ENCODE measurements around the gene PDE4D. TPM values are rescaled to one million over a fixed set of nuclear protein-coding genes. Genes with fewer than 3 reads are reported as not detected.

Gene PDE4D
- total RNA-seq, 4 donors from 2014 or later = 35.0 to 121 (median 63.4) TPM

- Histone ChIP-seq H3K4me1 (peaks cover 0 to 31% (median 0%) of the 10 kb centered on the region in 3 donors), H3K27ac (no peak overlapping the region), H3K9me3 (peaks cover 0 to 5% (median 0%) of the 10 kb centered on the region in 3 donors), H3K36me3 (no peaks in the 10 kb centered on the region), H3K4me3 (no peak overlapping the region), H3K27me3 (no peaks in the 10 kb centered on the region)
- no peak for ATAC-seq
- no peak for TF ChIP-seq CTCF (IDR thresholded peaks at IDR 0.05)
- TF ChIP-seq POLR2A (IDR thresholded peaks at IDR 0.05) = no peak
- no peak for TF ChIP-seq POLR2AphosphoS5 (IDR thresholded peaks at IDR 0.05)
- WGBS, 2 donors (ENCODE audit: low coverage in 1 of 2) = 100% methylated on average over 1 of the region's 7 CpGs
Observed at GRCh38 chr5:59005934-59006701, 887.4 kb downstream of the PDE4D start.

GRCh38 chr5:59003641-59004040 lies 889.9 kb downstream of the PDE4D start:
- ATAC-seq = no peak
- H3K27me3 ChIP-seq = no peaks in the 10 kb centered on the region
- 89 to 91% methylated on average over 3 to 5 of the region's 5 CpGs for WGBS, 2 donors (ENCODE audit: low coverage in 1 of 2)

GRCh38 chr5:59003124-59003523 lies 890.4 kb downstream of the PDE4D start:
- no peaks in the 10 kb centered on the region for H3K27me3 ChIP-seq
- TF ChIP-seq POLR2AphosphoS5 (IDR thresholded peaks at IDR 0.05) (no peak), EP300 (IDR thresholded peaks at IDR 0.05) (no peak), POLR2A (IDR thresholded peaks at IDR 0.05) (no peak), CTCF (IDR thresholded peaks at IDR 0.05) (no peak)
- H3K36me3 ChIP-seq = no peaks in the 10 kb centered on the region
- H3K4me3 ChIP-seq = no peak overlapping the region
- WGBS, 2 donors (ENCODE audit: low coverage in 1 of 2) = 80 to 85% methylated on average over 2 to 4 of the region's 4 CpGs
- ATAC-seq = no peak
- no peak overlapping the region for H3K27ac ChIP-seq
- H3K4me1 ChIP-seq = peaks cover 0 to 36% (median 0%) of the 10 kb centered on the region in 3 donors
- H3K9me3 ChIP-seq = no peaks in the 10 kb centered on the region

More at GRCh38 chr5:59003641-59004040, 889.9 kb downstream of the PDE4D start:
- Histone ChIP-seq H3K4me3 (no peak overlapping the region), H3K36me3 (no peaks in the 10 kb centered on the region), H3K4me1 (peaks cover 0 to 38% (median 0%) of the 10 kb centered on the region in 3 donors), H3K9me3 (no peaks in the 10 kb centered on the region), H3K27ac (no peak overlapping the region)
- TF ChIP-seq POLR2A (IDR thresholded peaks at IDR 0.05) (no peak), EP300 (IDR thresholded peaks at IDR 0.05) (no peak), CTCF (IDR thresholded peaks at IDR 0.05) (no peak), POLR2AphosphoS5 (IDR thresholded peaks at IDR 0.05) (no peak)

DNA sequence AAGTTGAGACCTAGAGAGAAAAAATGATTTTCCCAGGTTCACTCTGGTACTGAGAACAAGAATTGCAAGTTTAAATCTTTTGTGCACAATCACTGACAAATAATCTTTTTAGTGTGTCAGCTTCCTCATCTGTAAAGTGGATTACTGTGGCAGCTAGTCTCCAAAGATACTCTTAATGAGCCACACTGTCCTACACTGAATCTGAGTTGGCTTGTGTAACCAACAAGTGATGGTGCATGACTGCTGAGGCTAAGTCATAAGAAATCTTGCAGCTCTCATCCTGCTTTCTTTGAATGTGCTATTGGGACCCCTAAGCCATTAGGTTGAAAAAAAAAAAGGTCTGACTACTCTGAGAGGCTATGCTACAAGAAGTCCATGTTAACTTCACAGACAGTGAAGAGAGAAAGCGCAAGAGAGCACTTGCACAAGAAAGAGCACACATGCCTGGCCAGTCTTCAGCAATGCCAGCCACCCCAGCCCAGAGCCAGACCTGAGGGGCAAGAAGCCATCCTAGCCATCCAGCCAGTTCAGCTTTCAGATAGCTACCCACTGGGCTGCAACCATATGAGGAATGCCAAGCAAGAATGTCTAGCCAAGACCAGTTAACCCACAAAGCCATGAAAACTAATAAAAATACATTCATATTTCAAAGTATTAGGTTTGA lies 891.2 kb downstream of the PDE4D start:
- H3K36me3 ChIP-seq = no peaks in the 10 kb centered on the region
- ATAC-seq = no peak
- whole genome bisulfite sequencing, 2 donors (ENCODE audit: low coverage in 1 of 2) = 100% methylated on average over 1 of the region's 1 CpG; no CpG with 5 or more reads in 1 of the 2 donors
- TF ChIP-seq POLR2A (IDR thresholded peaks at IDR 0.05) (no peak), EP300 (IDR thresholded peaks at IDR 0.05) (no peak), POLR2AphosphoS5 (IDR thresholded peaks at IDR 0.05) (no peak), CTCF (IDR thresholded peaks at IDR 0.05) (no peak)
- H3K27me3 ChIP-seq = no peaks in the 10 kb centered on the region
- peaks cover 0 to 35% (median 0%) of the 10 kb centered on the region in 3 donors for H3K4me1 ChIP-seq
- no peak overlapping the region for H3K4me3 ChIP-seq
- H3K9me3 ChIP-seq = no peaks in the 10 kb centered on the region
- H3K27ac ChIP-seq = no peak overlapping the region
